Endothelial cell of umbilical vein (primary cell): ENCODE measurements around the gene CTTNBP2. TPM values are rescaled to one million over a fixed set of nuclear protein-coding genes. Genes with fewer than 3 reads are reported as not detected.

ENCODE experiments used
- BruUV-seq: library from RNA; stranded (reverse); fragments of 400-500 nt; replicated peaks from 2 replicates; lab custom pipeline; 2021; lab: Mats Ljungman, UMichigan
- CTCF ChIA-PET: fragments of 300-600, 350-600 bp; sonication (Branson Sonifier 250); formaldehyde crosslinking; loops from one replicate; lab custom pipeline; 2021; ENCODE audit warnings: antibody characterized with exemption, inconsistent platforms; lab: Charles Lee
- POLR2A ChIA-PET: fragments of 300-600, 350-600 bp; sonication (Branson Sonifier 250); formaldehyde crosslinking; loops from one replicate; lab custom pipeline; 2021; ENCODE audit warnings: antibody characterized with exemption, inconsistent platforms; lab: Charles Lee
- DNase-seq: peaks from one replicate; pipeline ENCODE4 v3.0.0-alpha.2; 2011; ENCODE audit warnings: low read depth, low spot score
- FAIRE-seq: peaks from 2 replicates; lab custom pipeline; 2011; peaks lifted over from hg19 to GRCh38; lab: Jason Lieb, UNC
- H2AFZ ChIP-seq: 2 replicates; pipeline ENCODE4 v1.6.0; 2012; ENCODE audit warnings: low read depth, low read length, control low read depth, inconsistent platforms
- H3K27ac ChIP-seq: 2 replicates; pipeline ENCODE4 v1.5.1; 2011; ENCODE audit warnings: low read depth, mild to moderate bottlenecking, control low read depth, low read length, moderate library complexity; ENCODE audit not compliant: insufficient read depth
- H3K27me3 ChIP-seq, 2 experiments: 2 replicates each; pipeline versions ENCODE4 v1.6.0 to v1.6.1; 2011; ENCODE audit warnings: low read length in 2 of 2, mixed read lengths in 1 of 2; ENCODE audit not compliant: control insufficient read depth in 2 of 2, insufficient read depth in 2 of 2
- H3K36me3 ChIP-seq, 2 experiments: 2 replicates in 1 of 2; 3 replicates in 1 of 2; pipeline ENCODE4 v1.5.1; 2011; ENCODE audit warnings: low read length in 2 of 2, mild to moderate bottlenecking in 1 of 2, moderate library complexity in 1 of 2; ENCODE audit not compliant: control insufficient read depth in 2 of 2, insufficient read depth in 2 of 2; ENCODE audit errors: extremely low read depth in 1 of 2
- H3K4me1 ChIP-seq: 3 replicates; pipeline ENCODE4 v1.5.1; 2011; ENCODE audit warnings: mild to moderate bottlenecking, low read length; ENCODE audit not compliant: control insufficient read depth, insufficient read depth; ENCODE audit errors: extremely low read depth
- H3K4me2 ChIP-seq: 2 replicates; pipeline ENCODE4 v1.6.1; 2011; ENCODE audit warnings: low read length, control low read depth, mixed read lengths; ENCODE audit not compliant: insufficient read depth
- H3K4me3 ChIP-seq, 3 experiments: fragments of 200-600 bp in 1 of 3; sonication (generic), shearing (Covaris generic) in 1 of 3; replicated peaks in 1 of 3; 2 replicates each; pipeline ENCODE4 v1.5.1; 2011 to 2016; ENCODE audit warnings: control low read depth in 3 of 3, low read length in 3 of 3, mild to moderate bottlenecking in 2 of 3, inconsistent platforms in 1 of 3, low read depth in 1 of 3, moderate library complexity in 1 of 3; ENCODE audit not compliant: insufficient read depth in 1 of 3
- H3K79me2 ChIP-seq: 2 replicates; pipeline ENCODE4 v1.6.0; 2012; ENCODE audit warnings: low read length, inconsistent platforms; ENCODE audit not compliant: control insufficient read depth, insufficient read depth
- H3K9ac ChIP-seq: replicated peaks from 2 replicates; pipeline ENCODE3; 2011; ENCODE audit warnings: low read length, control low read depth; ENCODE audit not compliant: insufficient read depth; ENCODE audit errors: extremely low read depth
- H3K9me1 ChIP-seq: replicated peaks from 3 replicates; pipeline ENCODE4 v1.6.0; 2011; ENCODE audit warnings: mild to moderate bottlenecking, low read length; ENCODE audit not compliant: control insufficient read depth, insufficient read depth; ENCODE audit errors: extremely low read depth
- H3K9me3 ChIP-seq: replicated peaks from 2 replicates; pipeline ENCODE4 v1.5.1; 2012; ENCODE audit warnings: low read length, inconsistent platforms; ENCODE audit not compliant: control insufficient read depth, insufficient read depth
- H4K20me1 ChIP-seq: replicated peaks from 2 replicates; pipeline ENCODE3; 2011; ENCODE audit warnings: mild to moderate bottlenecking, low read length; ENCODE audit not compliant: control insufficient read depth, insufficient read depth; ENCODE audit errors: extremely low read depth
- CTCF ChIP-seq, 2 donors: IDR thresholded peaks; 1 replicate in 1 of 2; 2 replicates in 1 of 2; pipeline ENCODE4 v1.5.1; 2011; ENCODE audit warnings: low read length in 2 of 2, mild to moderate bottlenecking in 2 of 2, moderate library complexity in 2 of 2, control low read depth in 1 of 2, inconsistent platforms in 1 of 2, low read depth in 1 of 2; ENCODE audit not compliant: insufficient read depth in 1 of 2; ENCODE audit errors: extremely low read depth in 1 of 2
- EZH2 ChIP-seq: IDR thresholded peaks from 2 replicates; pipeline ENCODE4 v1.6.1; 2012; ENCODE audit warnings: borderline replicate concordance, low read depth, mild to moderate bottlenecking, moderate library complexity, low read length, inconsistent platforms; ENCODE audit not compliant: severe bottlenecking
- FOS ChIP-seq: IDR thresholded peaks from 2 replicates; pipeline ENCODE4 v1.6.1; 2011; ENCODE audit warnings: mild to moderate bottlenecking, low read length, moderate library complexity, borderline replicate concordance; ENCODE audit not compliant: insufficient read depth
- GATA2 ChIP-seq: IDR thresholded peaks from 2 replicates; pipeline ENCODE4 v1.7.0; 2011; ENCODE audit warnings: low read depth, mild to moderate bottlenecking, moderate library complexity, mixed read lengths, low read length; ENCODE audit not compliant: insufficient read length, insufficient read depth
- JUN ChIP-seq: IDR thresholded peaks from 2 replicates; pipeline ENCODE4 v1.6.1; 2011; ENCODE audit warnings: borderline replicate concordance, low read depth; ENCODE audit not compliant: insufficient read length, insufficient read depth
- MYC ChIP-seq: IDR thresholded peaks from one replicate; pipeline ENCODE4 v1.6.1; 2011; ENCODE audit warnings: mild to moderate bottlenecking, low read depth, low read length
- POLR2A ChIP-seq: IDR thresholded peaks from 2 replicates; pipeline ENCODE4 v1.6.1; 2012; ENCODE audit warnings: low read depth, mild to moderate bottlenecking, control low read depth, low read length
- POLR2AphosphoS5 ChIP-seq: IDR thresholded peaks from 2 replicates; pipeline ENCODE4 v1.6.1; 2012; ENCODE audit warnings: low read depth, mild to moderate bottlenecking, control low read depth, low read length, moderate library complexity; ENCODE audit not compliant: insufficient read depth
- dilution Hi-C: fragments of 300-500 bp; cut with MboI; formaldehyde crosslinking; loops from one replicate; pipeline ENCODE4 v1.15.0; 2019; ENCODE audit warnings: low sequenced_read_pairs; ENCODE audit not compliant: extremely low pct_ligation_motif_present
- intact Hi-C: fragments of 100-400 bp; cut with micrococcal nuclease; formaldehyde crosslinking; loops from one replicate; pipeline ENCODE4 v1.10.0; 2022
- polyA plus RNA-seq, 4 experiments: library from polyadenylated mRNA; depleted of rRNA in 3 of 4; stranded (reverse) in 3 of 4; unstranded in 1 of 4; fragments of >200 nt; gene quantifications; 2 replicates each; pipeline versions ENCODE4 v1.2.1 to v1.2.3, GENCODE V29; 2011 to 2012; ENCODE audit warnings: missing spikeins in 1 of 4
- total RNA-seq: library from RNA; stranded (reverse); gene quantifications from 2 replicates; pipeline ENCODE4 v1.2.3, GENCODE V29; 2021
- TF ChIP-seq, protein P1 (sequence below): IDR thresholded peaks from 2 replicates; pipeline ENCODE4 v1.6.1; 2011; ENCODE audit not compliant: insufficient read depth, insufficient read length

The CTTNBP2 gene
- total and polyA plus RNA-seq, 2 donors (not counting 3 experiments of a cell fraction or from before 2014, with no cell fraction given): 0.08 to 0.35 TPM

DNA sequence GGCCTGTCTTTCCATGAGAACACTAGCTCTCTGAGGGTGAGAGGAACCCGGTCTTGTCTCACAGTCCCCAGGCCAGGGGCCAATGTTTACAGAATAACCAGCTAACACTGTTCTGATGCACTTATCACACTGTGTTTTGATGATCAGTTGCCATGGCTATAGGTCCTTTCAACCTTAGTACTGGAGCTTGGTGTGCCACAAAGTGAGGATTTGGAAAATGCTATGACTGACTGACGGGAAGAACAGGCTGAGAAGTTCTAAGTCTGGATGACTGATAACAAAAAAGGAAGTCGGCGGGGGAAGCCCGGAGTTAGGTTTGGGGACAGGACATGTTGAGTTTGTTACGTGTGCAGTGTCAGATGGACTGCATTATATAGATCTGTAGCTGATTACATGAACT lies 141.8 kb downstream of the CTTNBP2 start:
- intact Hi-C loops (no loop called here), dilution Hi-C loops (no loop called here)
- Histone ChIP-seq H3K9me3 (no peaks in the 10 kb centered on the region), H3K9me1 (no peaks in the 10 kb centered on the region), H3K27ac (no peak overlapping the region), H3K4me2 (no peak overlapping the region), H3K36me3 (no peaks in the 10 kb centered on the region), H3K9ac (no peak overlapping the region), H3K4me3 (no peak overlapping the region), H3K4me1 (no peaks in the 10 kb centered on the region), H3K79me2 (no peaks in the 10 kb centered on the region), H2AFZ (no peak overlapping the region), H4K20me1 (no peaks in the 10 kb centered on the region), H3K27me3 (no peaks in the 10 kb centered on the region)
- POLR2A ChIA-PET: no interaction called here
- no peak for FAIRE-seq
- CTCF ChIA-PET: interaction anchor here (1.0 to 1.3 kb wide), 2 partner anchors 16 to 422 kb away, joined by 4 to 5 read pairs; no protein-coding TSS in a partner anchor
- no peak for DNase-seq
- TF ChIP-seq, protein P1, sequence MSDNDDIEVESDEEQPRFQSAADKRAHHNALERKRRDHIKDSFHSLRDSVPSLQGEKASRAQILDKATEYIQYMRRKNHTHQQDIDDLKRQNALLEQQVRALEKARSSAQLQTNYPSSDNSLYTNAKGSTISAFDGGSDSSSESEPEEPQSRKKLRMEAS: no peak
- TF ChIP-seq EZH2: no peak
- BruUV-seq: no TSS peak

- no peak for FAIRE-seq
- CTCF ChIA-PET: interaction anchor here (1.3 kb wide), 1 partner anchor 15 kb away, joined by 5 read pairs; no protein-coding TSS in a partner anchor
Measured at GRCh38 chr7:117730390-117730789, 142.9 kb downstream of the CTTNBP2 start.

More at GRCh38 chr7:117730390-117730789, 142.9 kb downstream of the CTTNBP2 start:
- no peaks in the 10 kb centered on the region for H3K4me1 ChIP-seq
- H3K27ac ChIP-seq: no peak overlapping the region
- H3K4me2 ChIP-seq: no peak overlapping the region
- TF ChIP-seq MYC (no peak), POLR2AphosphoS5 (no peak), POLR2A (no peak), CTCF (IDR thresholded peaks at IDR 0.05; ENCODE audit: extremely low read depth in 1 of 2, insufficient read depth in 1 of 2, low read depth in 1 of 2, low read length in 2 of 2) (no peak), FOS (no peak), GATA2 (no peak), JUN (no peak), EZH2 (no peak)
- TF ChIP-seq, protein P1: no peak
- no peaks in the 10 kb centered on the region for H4K20me1 ChIP-seq
- no peaks in the 10 kb centered on the region for H3K36me3 ChIP-seq
- H3K4me3 ChIP-seq: no peak overlapping the region
- no TSS peak for BruUV-seq
- dilution Hi-C loops (no loop called here), intact Hi-C loops (no loop called here)
- POLR2A ChIA-PET: no interaction called here
- no peak overlapping the region for H2AFZ ChIP-seq
- H3K9ac ChIP-seq: no peak overlapping the region
- no peaks in the 10 kb centered on the region for H3K79me2 ChIP-seq
- no peak for DNase-seq
- no peaks in the 10 kb centered on the region for H3K27me3 ChIP-seq
- no peaks in the 10 kb centered on the region for H3K9me1 ChIP-seq
- H3K9me3 ChIP-seq: no peaks in the 10 kb centered on the region
